Astrocyte (in vitro differentiated cells and primary cell): ENCODE measurements around the gene PUSL1. TPM values are rescaled to one million over a fixed set of nuclear protein-coding genes. Genes with fewer than 3 reads are reported as not detected.

Source experiments
- DNase-seq: peaks from one replicate; pipeline ENCODE4 v3.0.0-alpha.2; 2010; ENCODE audit warnings: low read depth
- FAIRE-seq: peaks from 2 replicates; lab custom pipeline; 2011; peaks lifted over from hg19 to GRCh38; lab: Jason Lieb, UNC
- H2AFZ ChIP-seq: 2 replicates; pipeline ENCODE4 v1.6.0; 2012; ENCODE audit warnings: low read depth, low read length, inconsistent platforms
- H3K27ac ChIP-seq: 2 replicates; pipeline ENCODE4 v1.5.1; 2011; ENCODE audit warnings: low read depth, low read length, inconsistent platforms
- H3K27me3 ChIP-seq: 2 replicates; pipeline ENCODE4 v1.6.0; 2011; ENCODE audit warnings: low read length, inconsistent platforms; ENCODE audit not compliant: insufficient read depth
- H3K36me3 ChIP-seq: 2 replicates; pipeline ENCODE4 v1.5.1; 2011; ENCODE audit warnings: low read length, inconsistent platforms; ENCODE audit not compliant: insufficient read depth
- H3K4me1 ChIP-seq: 2 replicates; pipeline ENCODE4 v1.5.1; 2011; ENCODE audit warnings: low read length, inconsistent platforms; ENCODE audit not compliant: insufficient read depth
- H3K4me2 ChIP-seq: 2 replicates; pipeline ENCODE4 v1.6.0; 2012; ENCODE audit warnings: low read length, inconsistent platforms
- H3K4me3 ChIP-seq: 2 replicates; pipeline ENCODE4 v1.5.1; 2011; ENCODE audit warnings: low read depth, mild to moderate bottlenecking, low read length, inconsistent platforms; ENCODE audit not compliant: insufficient read depth
- H3K79me2 ChIP-seq: 2 replicates; pipeline ENCODE4 v1.6.0; 2012; ENCODE audit warnings: mild to moderate bottlenecking, low read length, inconsistent platforms; ENCODE audit not compliant: insufficient read depth
- H3K9ac ChIP-seq: 2 replicates; pipeline ENCODE4 v1.6.0; 2012; ENCODE audit warnings: mild to moderate bottlenecking, low read length, inconsistent platforms
- H3K9me3 ChIP-seq: 2 replicates; pipeline ENCODE4 v1.5.1; 2012; ENCODE audit warnings: low read depth, mild to moderate bottlenecking, low read length, inconsistent platforms; ENCODE audit not compliant: insufficient read depth
- H4K20me1 ChIP-seq: 2 replicates; pipeline ENCODE4 v1.6.0; 2012; ENCODE audit warnings: low read length, inconsistent platforms; ENCODE audit not compliant: insufficient read depth
- H3K27ac Mint-ChIP-seq: one replicate; pipeline ENCODE4 v1.8.0; 2021; ENCODE audit warnings: mild to moderate bottlenecking, mixed read lengths; ENCODE audit not compliant: unreplicated experiment
- H3K27me3 Mint-ChIP-seq: one replicate; pipeline ENCODE4 v1.8.0; 2021; ENCODE audit warnings: low read depth, mixed read lengths; ENCODE audit not compliant: unreplicated experiment
- H3K36me3 Mint-ChIP-seq: one replicate; pipeline ENCODE4 v1.8.0; 2021; ENCODE audit warnings: low read depth, mixed read lengths; ENCODE audit not compliant: unreplicated experiment
- H3K4me1 Mint-ChIP-seq: one replicate; pipeline ENCODE4 v1.8.0; 2021; ENCODE audit warnings: low read depth, mixed read lengths; ENCODE audit not compliant: unreplicated experiment
- H3K4me3 Mint-ChIP-seq: one replicate; pipeline ENCODE4 v1.8.0; 2021; ENCODE audit warnings: mild to moderate bottlenecking, moderate library complexity, mixed read lengths; ENCODE audit not compliant: unreplicated experiment
- H3K9me3 Mint-ChIP-seq: one replicate; pipeline ENCODE4 v1.8.0; 2021; ENCODE audit warnings: mild to moderate bottlenecking, mixed read lengths; ENCODE audit not compliant: unreplicated experiment
- CTCF ChIP-seq: IDR thresholded peaks from 2 replicates; pipeline ENCODE4 v1.5.1; 2011; ENCODE audit warnings: low read depth, mild to moderate bottlenecking, inconsistent platforms, low read length, moderate library complexity; ENCODE audit not compliant: insufficient read depth
- EZH2 ChIP-seq: IDR thresholded peaks from 2 replicates; pipeline ENCODE4 v1.6.1; 2012; ENCODE audit warnings: mild to moderate bottlenecking, low read length, inconsistent platforms; ENCODE audit not compliant: insufficient read depth
- total RNA-seq: library from RNA; stranded (reverse); gene quantifications from 2 replicates; pipeline ENCODE4 v1.2.1, GENCODE V29; 2021

The PUSL1 gene
- total RNA-seq, 1 donor from 2014 or later: 29.4 TPM

- TF ChIP-seq EZH2: no peak
- TF ChIP-seq CTCF: no peak
- Mint-ChIP-seq H3K4me3 (no peak overlapping the region), H3K27me3 (peaks cover 2% of the 10 kb centered on the region), H3K4me1 (no peaks in the 10 kb centered on the region), H3K9me3 (no peaks in the 10 kb centered on the region), H3K27ac (no peak overlapping the region), H3K36me3 (no peaks in the 10 kb centered on the region)
- no peak overlapping the region for H3K4me2 ChIP-seq
- no peak overlapping the region for H3K27ac ChIP-seq
- no peaks in the 10 kb centered on the region for H3K9me3 ChIP-seq
- H3K4me3 ChIP-seq: no peak overlapping the region
- H3K4me1 ChIP-seq: peaks cover 6% of the 10 kb centered on the region
- DNase-seq (no peak), FAIRE-seq (no peak)
- no peaks in the 10 kb centered on the region for H3K79me2 ChIP-seq
- H3K27me3 ChIP-seq: no peaks in the 10 kb centered on the region
- no peak overlapping the region for H2AFZ ChIP-seq
- H3K9ac ChIP-seq: no peak overlapping the region
- H4K20me1 ChIP-seq: no peaks in the 10 kb centered on the region
- H3K36me3 ChIP-seq: no peaks in the 10 kb centered on the region
Measured at GRCh38 chr1:1285102-1285571, 23.3 kb upstream of the PUSL1 start.

GRCh38 chr1:1285611-1286311, 22.6 kb upstream of the PUSL1 start:
- Histone ChIP-seq H3K27me3 (no peaks in the 10 kb centered on the region), H3K4me2 (no peak overlapping the region), H4K20me1 (no peaks in the 10 kb centered on the region), H3K79me2 (no peaks in the 10 kb centered on the region), H2AFZ (no peak overlapping the region), H3K36me3 (no peaks in the 10 kb centered on the region), H3K4me1 (peaks cover 6% of the 10 kb centered on the region), H3K4me3 (no peak overlapping the region), H3K9me3 (no peaks in the 10 kb centered on the region), H3K9ac (no peak overlapping the region), H3K27ac (no peak overlapping the region)
- Mint-ChIP-seq H3K27me3 (peaks cover 2% of the 10 kb centered on the region), H3K4me3 (no peak overlapping the region), H3K9me3 (no peaks in the 10 kb centered on the region), H3K36me3 (no peaks in the 10 kb centered on the region), H3K4me1 (no peaks in the 10 kb centered on the region), H3K27ac (no peak overlapping the region)
- no peak for TF ChIP-seq CTCF
- TF ChIP-seq EZH2: no peak
- DNase-seq (no peak), FAIRE-seq (no peak)
